GM10248 (cell line): Measurements from ENCODE around the gene SETD2.
"Not testable (repeated sequence)": the region's sequence is repeated elsewhere in the genome, so short reads cannot be mapped to it uniquely, and the experiment has no call there.

Source experiments
- CTCF ChIA-PET: fragments of 300-600 bp; sonication (Branson Sonifier 250); formaldehyde crosslinking; extraction: SDS; loops from one replicate; lab custom pipeline; 2021; ENCODE audit warnings: antibody characterized with exemption; lab: Yijun Ruan, JAX
- POLR2A ChIA-PET: fragments of 350-650 bp; sonication (Branson Sonifier 250); formaldehyde crosslinking; extraction: SDS; loops from one replicate; lab custom pipeline; 2020; ENCODE audit warnings: antibody characterized with exemption; lab: Yijun Ruan, JAX
- DNase-seq: peaks from one replicate; pipeline ENCODE4 v3.0.0; 2012; ENCODE audit errors: extremely low spot score
- CTCF ChIP-seq: IDR thresholded peaks from 2 replicates; pipeline ENCODE4 v1.5.1; 2012; ENCODE audit warnings: mild to moderate bottlenecking, low read depth; ENCODE audit errors: extremely low read depth, missing control alignments, control extremely low read depth

SETD2 gene

GRCh38 chr3:47047069-47047468, 116.8 kb downstream of the SETD2 start:
- ChIA-PET CTCF (interaction anchor here (1.0 to 1.7 kb wide), 4 partner anchors 12 to 341 kb away, joined by 3 to 7 read pairs (median 4); no protein-coding TSS in a partner anchor), POLR2A (no interaction called here)
- no peak for TF ChIP-seq CTCF
- no peak for DNase-seq

DNA sequence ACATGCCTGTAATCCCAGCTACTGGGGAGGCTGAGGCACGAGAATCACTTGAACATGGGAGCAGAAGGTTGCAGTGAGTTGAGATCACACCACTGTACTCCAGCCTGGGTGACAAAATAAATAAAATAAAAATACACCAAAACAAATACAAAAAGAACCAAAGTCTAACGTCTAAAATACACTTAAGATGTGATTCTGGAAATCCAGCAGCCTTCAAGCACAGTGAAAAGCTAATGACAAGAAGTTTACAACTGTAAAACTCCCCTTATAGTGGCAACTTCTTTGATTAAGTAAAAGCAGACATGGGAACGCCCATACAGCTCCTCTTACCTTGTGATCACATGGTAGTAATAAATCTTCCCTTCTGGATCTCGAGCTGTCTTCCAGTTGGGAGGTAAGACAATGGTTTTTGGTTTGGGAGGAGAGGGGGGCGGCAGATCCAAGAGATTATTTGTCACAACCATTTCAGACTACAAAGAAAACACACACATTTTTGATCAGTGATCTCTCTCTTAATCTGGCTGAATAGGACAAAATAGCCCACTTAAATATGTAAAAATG, 121.6 kb downstream of the SETD2 start:
- no peak for DNase-seq
- ChIA-PET POLR2A (no interaction called here), CTCF (interaction anchor here (1.0 to 3.7 kb wide), 5 partner anchors 11 to 95 kb away, joined by 3 to 20 read pairs (median 5); no protein-coding TSS in a partner anchor)
- TF ChIP-seq CTCF = no peak

GRCh38 chr3:47041114-47041513, 122.8 kb downstream of the SETD2 start:
- POLR2A ChIA-PET = no interaction called here
- DNase-seq = no peak
- CTCF ChIA-PET = interaction anchor here (1.0 to 3.7 kb wide), 5 partner anchors 9 to 24 kb away, joined by 3 to 20 read pairs (median 5); no protein-coding TSS in a partner anchor
- TF ChIP-seq CTCF = no peak

GRCh38 chr3:47037302-47037701, 126.6 kb downstream of the SETD2 start:
- POLR2A ChIA-PET, DNase-seq, CTCF ChIA-PET: not testable (repeated sequence)

- DNase-seq = no peak
- CTCF ChIA-PET = interaction anchor here (1.8 kb wide), 1 partner anchor 8 kb away, joined by 6 read pairs; no protein-coding TSS in a partner anchor
- POLR2A ChIA-PET = no interaction called here
- TF ChIP-seq CTCF = no peak
Measured at GRCh38 chr3:47036145-47036544, 127.8 kb downstream of the SETD2 start.

DNA sequence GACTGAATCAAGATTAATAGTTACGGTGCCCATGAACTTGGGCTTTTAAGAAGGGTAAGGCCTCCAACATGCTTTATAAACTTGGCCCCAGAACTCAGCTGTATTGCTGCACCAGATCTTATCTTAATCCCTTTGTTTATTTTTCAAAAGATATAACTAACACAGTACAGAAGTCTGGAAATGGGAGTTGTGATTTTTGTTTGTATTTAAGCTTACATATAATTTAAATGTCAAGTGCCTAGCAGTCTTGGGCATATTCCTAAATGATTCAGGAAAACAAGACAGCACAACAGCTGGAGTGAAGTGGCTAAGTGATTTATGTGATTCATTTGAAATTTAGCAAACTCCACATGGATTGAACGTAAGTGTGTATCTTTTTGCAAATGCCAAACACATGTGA, 128.3 kb downstream of the SETD2 start:
- POLR2A ChIA-PET = no interaction called here
- no peak for DNase-seq
- CTCF ChIA-PET = interaction anchor here (0.9 to 1.8 kb wide), 4 partner anchors 8 to 37 kb away, joined by 3 to 7 read pairs (median 4); no protein-coding TSS in a partner anchor
- TF ChIP-seq CTCF = no peak

GRCh38 chr3:47034868-47035489, 128.9 kb downstream of the SETD2 start:
- ChIA-PET CTCF (interaction anchor here (0.9 to 1.8 kb wide), 5 partner anchors 9 to 36 kb away, joined by 3 to 7 read pairs (median 3); no protein-coding TSS in a partner anchor), POLR2A (no interaction called here)
- DNase-seq = no peak
- TF ChIP-seq CTCF = no peak

- POLR2A ChIA-PET, DNase-seq: not testable (repeated sequence)
- CTCF ChIA-PET = interaction anchor here (1.2 to 4.3 kb wide), 4 partner anchors 9 to 108 kb away, joined by 3 to 25 read pairs (median 14); no protein-coding TSS in a partner anchor
Measured at GRCh38 chr3:47031041-47031440, 132.9 kb downstream of the SETD2 start.
